Measurements from ENCODE around the gene MRGPRG. TPM values are rescaled to one million over a fixed set of nuclear protein-coding genes. Genes with fewer than 3 reads are reported as not detected.

The MRGPRG gene
- total RNA-seq, 1 experiment from 2014 or later, result not detected

DNA sequence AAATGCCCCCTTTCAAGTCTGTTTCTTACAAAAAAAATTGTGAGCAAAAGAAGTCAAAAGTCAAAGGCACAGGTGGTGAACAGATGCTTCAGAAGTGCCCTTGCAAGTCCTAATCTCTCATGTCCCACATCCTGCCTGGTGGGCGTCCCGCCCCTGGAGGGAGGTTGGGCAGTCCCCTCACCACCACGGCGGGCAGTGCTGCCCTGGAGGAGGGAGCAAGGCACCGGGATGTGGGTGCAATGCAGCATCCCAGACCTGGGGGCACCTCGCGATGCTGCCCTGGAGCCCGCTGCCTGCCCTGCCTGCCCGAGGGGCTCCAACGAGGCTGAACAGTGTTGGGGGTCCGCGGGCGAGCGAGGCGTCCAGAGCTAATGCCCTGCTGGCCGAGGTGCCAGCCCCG is 15.9 kb downstream of the MRGPRG start:
- in situ Hi-C loops (cut with HindIII; ENCODE audit: low pct_unique_long_range_greater_than_20kb, low sequenced_read_pairs) (no loop called here), intact Hi-C loops (cut with micrococcal nuclease; ENCODE audit: unreplicated experiment) (no loop called here)
- ChIA-PET POLR2A (no interaction called here), CTCF (no interaction called here)
- H3K4me3 ChIP-seq (ENCODE audit: low read depth in 2 of 2, low read length in 2 of 2), result no peak overlapping the region
- BruUV-seq (replicated peaks), result no TSS peak
- peaks cover 15% of the 10 kb centered on the region for H3K27me3 ChIP-seq (ENCODE audit: control insufficient read depth, insufficient read depth, low read length)
- ATAC-seq (no peak), DNase-seq (ENCODE audit: low read depth, low spot score) (no peak)
- H3K9me3 ChIP-seq (ENCODE audit: control insufficient read depth, insufficient read depth, low read depth, low read length), result no peaks in the 10 kb centered on the region
- H3K4me1 ChIP-seq (ENCODE audit: control insufficient read depth, insufficient read depth, low read length), result peaks cover 5% of the 10 kb centered on the region; the same call in 1 of the 2 replicates
- H3K27ac ChIP-seq (ENCODE audit: low read length), result no peak overlapping the region
- TF ChIP-seq, protein P1, sequence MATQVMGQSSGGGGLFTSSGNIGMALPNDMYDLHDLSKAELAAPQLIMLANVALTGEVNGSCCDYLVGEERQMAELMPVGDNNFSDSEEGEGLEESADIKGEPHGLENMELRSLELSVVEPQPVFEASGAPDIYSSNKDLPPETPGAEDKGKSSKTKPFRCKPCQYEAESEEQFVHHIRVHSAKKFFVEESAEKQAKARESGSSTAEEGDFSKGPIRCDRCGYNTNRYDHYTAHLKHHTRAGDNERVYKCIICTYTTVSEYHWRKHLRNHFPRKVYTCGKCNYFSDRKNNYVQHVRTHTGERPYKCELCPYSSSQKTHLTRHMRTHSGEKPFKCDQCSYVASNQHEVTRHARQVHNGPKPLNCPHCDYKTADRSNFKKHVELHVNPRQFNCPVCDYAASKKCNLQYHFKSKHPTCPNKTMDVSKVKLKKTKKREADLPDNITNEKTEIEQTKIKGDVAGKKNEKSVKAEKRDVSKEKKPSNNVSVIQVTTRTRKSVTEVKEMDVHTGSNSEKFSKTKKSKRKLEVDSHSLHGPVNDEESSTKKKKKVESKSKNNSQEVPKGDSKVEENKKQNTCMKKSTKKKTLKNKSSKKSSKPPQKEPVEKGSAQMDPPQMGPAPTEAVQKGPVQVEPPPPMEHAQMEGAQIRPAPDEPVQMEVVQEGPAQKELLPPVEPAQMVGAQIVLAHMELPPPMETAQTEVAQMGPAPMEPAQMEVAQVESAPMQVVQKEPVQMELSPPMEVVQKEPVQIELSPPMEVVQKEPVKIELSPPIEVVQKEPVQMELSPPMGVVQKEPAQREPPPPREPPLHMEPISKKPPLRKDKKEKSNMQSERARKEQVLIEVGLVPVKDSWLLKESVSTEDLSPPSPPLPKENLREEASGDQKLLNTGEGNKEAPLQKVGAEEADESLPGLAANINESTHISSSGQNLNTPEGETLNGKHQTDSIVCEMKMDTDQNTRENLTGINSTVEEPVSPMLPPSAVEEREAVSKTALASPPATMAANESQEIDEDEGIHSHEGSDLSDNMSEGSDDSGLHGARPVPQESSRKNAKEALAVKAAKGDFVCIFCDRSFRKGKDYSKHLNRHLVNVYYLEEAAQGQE (IDR thresholded peaks at IDR 0.05; ENCODE audit: insufficient read depth in 1 of 2, low read depth in 2 of 2, low read length in 1 of 2), result no peak
- no peak for TF ChIP-seq TCF7L2 (IDR thresholded peaks at IDR 0.05; ENCODE audit: low read depth, low read length)
- TF ChIP-seq, protein P2, sequence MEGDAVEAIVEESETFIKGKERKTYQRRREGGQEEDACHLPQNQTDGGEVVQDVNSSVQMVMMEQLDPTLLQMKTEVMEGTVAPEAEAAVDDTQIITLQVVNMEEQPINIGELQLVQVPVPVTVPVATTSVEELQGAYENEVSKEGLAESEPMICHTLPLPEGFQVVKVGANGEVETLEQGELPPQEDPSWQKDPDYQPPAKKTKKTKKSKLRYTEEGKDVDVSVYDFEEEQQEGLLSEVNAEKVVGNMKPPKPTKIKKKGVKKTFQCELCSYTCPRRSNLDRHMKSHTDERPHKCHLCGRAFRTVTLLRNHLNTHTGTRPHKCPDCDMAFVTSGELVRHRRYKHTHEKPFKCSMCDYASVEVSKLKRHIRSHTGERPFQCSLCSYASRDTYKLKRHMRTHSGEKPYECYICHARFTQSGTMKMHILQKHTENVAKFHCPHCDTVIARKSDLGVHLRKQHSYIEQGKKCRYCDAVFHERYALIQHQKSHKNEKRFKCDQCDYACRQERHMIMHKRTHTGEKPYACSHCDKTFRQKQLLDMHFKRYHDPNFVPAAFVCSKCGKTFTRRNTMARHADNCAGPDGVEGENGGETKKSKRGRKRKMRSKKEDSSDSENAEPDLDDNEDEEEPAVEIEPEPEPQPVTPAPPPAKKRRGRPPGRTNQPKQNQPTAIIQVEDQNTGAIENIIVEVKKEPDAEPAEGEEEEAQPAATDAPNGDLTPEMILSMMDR (IDR thresholded peaks at IDR 0.05), result no peak
- no peak for TF ChIP-seq POLR2AphosphoS5 (IDR thresholded peaks at IDR 0.05; ENCODE audit: low read depth, low read length)
- TF ChIP-seq SIN3A (IDR thresholded peaks at IDR 0.05; ENCODE audit: borderline replicate concordance, insufficient read depth, low read depth, low read length), result no peak
- no peaks in the 10 kb centered on the region for H3K36me3 ChIP-seq (ENCODE audit: control insufficient read depth, insufficient read depth, low read length)

DNA sequence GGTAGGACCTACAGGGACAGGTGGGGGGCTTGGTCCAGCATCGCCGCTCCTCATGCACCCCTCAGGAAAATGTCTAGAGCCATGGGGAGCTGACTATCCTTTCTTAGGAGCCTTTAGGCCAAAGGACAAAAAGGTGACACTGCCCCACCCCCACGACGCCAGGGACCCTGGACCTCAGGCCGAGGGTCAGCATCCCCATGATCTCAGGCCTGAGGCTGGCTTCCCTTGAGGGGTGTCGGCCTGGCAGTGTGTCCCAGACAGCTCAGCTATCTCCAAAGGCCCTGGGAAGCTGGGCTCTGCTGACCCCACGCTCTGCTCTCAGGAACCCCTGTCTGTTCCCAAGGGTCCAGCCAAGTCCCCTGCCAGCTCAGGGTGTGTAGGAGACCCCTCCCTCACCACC is 16.3 kb downstream of the MRGPRG start:
- ATAC-seq (no peak), DNase-seq (ENCODE audit: low read depth, low spot score) (no peak)
- ChIA-PET CTCF (no interaction called here), POLR2A (no interaction called here)
- no peaks in the 10 kb centered on the region for H3K36me3 ChIP-seq (ENCODE audit: control insufficient read depth, insufficient read depth, low read length)
- peaks cover 15% of the 10 kb centered on the region for H3K27me3 ChIP-seq (ENCODE audit: control insufficient read depth, insufficient read depth, low read length)
- H3K4me3 ChIP-seq (ENCODE audit: low read depth in 2 of 2, low read length in 2 of 2), result no peak overlapping the region
- no TSS peak for BruUV-seq (replicated peaks)
- intact Hi-C loops (cut with micrococcal nuclease; ENCODE audit: unreplicated experiment), result no loop called here
- in situ Hi-C loops (cut with HindIII; ENCODE audit: low pct_unique_long_range_greater_than_20kb, low sequenced_read_pairs), result no loop called here
- peaks cover 5% of the 10 kb centered on the region; the same call in 1 of the 2 replicates for H3K4me1 ChIP-seq (ENCODE audit: control insufficient read depth, insufficient read depth, low read length)
- no peak overlapping the region for H3K27ac ChIP-seq (ENCODE audit: low read length)
- no peaks in the 10 kb centered on the region for H3K9me3 ChIP-seq (ENCODE audit: control insufficient read depth, insufficient read depth, low read depth, low read length)
- TF ChIP-seq TCF7L2 (IDR thresholded peaks at IDR 0.05; ENCODE audit: low read depth, low read length), result no peak
- TF ChIP-seq SIN3A (IDR thresholded peaks at IDR 0.05; ENCODE audit: borderline replicate concordance, insufficient read depth, low read depth, low read length), result no peak
- TF ChIP-seq, protein P2 (IDR thresholded peaks at IDR 0.05), result no peak
- TF ChIP-seq POLR2AphosphoS5 (IDR thresholded peaks at IDR 0.05; ENCODE audit: low read depth, low read length), result no peak
- TF ChIP-seq, protein P1 (IDR thresholded peaks at IDR 0.05; ENCODE audit: insufficient read depth in 1 of 2, low read depth in 2 of 2, low read length in 1 of 2), result no peak

All from Panc1 (cell line).